Colonic mucosa (tissue), 4 donors: ENCODE measurements around the gene RAB40AL. TPM values are rescaled to one million over a fixed set of nuclear protein-coding genes. Genes with fewer than 3 reads are reported as not detected.
"Not testable (repeated sequence)": the region's sequence is repeated elsewhere in the genome, so short reads cannot be mapped to it uniquely, and the experiment has no call there.

Source experiments
- DNase-seq: peaks from one replicate; pipeline ENCODE4 v3.0.0-alpha.2; 2020
- H3K27ac ChIP-seq: fragments of 200-600 bp; one replicate; pipeline ENCODE4 v1.8.0; 2021
- H3K27me3 ChIP-seq: fragments of 200-600 bp; one replicate; pipeline ENCODE4 v1.8.0; 2021
- H3K36me3 ChIP-seq: fragments of 200-600 bp; one replicate; pipeline ENCODE4 v1.8.0; 2021
- H3K4me1 ChIP-seq: fragments of 200-600 bp; one replicate; pipeline ENCODE4 v1.8.0; 2021; ENCODE audit warnings: mild to moderate bottlenecking
- H3K4me3 ChIP-seq: fragments of 200-600 bp; one replicate; pipeline ENCODE4 v1.8.0; 2021
- H3K9ac ChIP-seq, 2 donors: one replicate each; pipeline ENCODE4 v1.7.0; 2013; ENCODE audit warnings: control low read depth in 2 of 2, low read depth in 2 of 2, low read length in 2 of 2
- H3K9me3 ChIP-seq: fragments of 200-600 bp; one replicate; pipeline ENCODE4 v1.8.0; 2021
- intact Hi-C: fragments of 100-400 bp; cut with DNase I; formaldehyde crosslinking; loops from one replicate; pipeline ENCODE4 v1.14.1; 2022
- total RNA-seq, 2 donors: library from RNA; stranded (reverse); fragmentation: NEBNext Ultra II Directional in 1 of 2; extraction: Animal tissue kit (Norgen Biotek cat#: 25700) in 1 of 2; gene quantifications; one replicate each; pipeline ENCODE4 v1.2.1, GENCODE V29; 2021
- TF ChIP-seq, protein P1 (sequence below): fragments of 200-600 bp; IDR thresholded peaks from one replicate; pipeline ENCODE4 v1.8.0; 2022; ENCODE audit warnings: antibody characterized with exemption, mild to moderate bottlenecking
- donor health status: healthy.
- donor health status: DM: no; HTN: no; CAD: no.
- donor health status: DM: no; HTN: no; CAD: no.

Gene RAB40AL
- total RNA-seq, 2 donors from 2014 or later, result 0.74 TPM; not detected in 1

DNA sequence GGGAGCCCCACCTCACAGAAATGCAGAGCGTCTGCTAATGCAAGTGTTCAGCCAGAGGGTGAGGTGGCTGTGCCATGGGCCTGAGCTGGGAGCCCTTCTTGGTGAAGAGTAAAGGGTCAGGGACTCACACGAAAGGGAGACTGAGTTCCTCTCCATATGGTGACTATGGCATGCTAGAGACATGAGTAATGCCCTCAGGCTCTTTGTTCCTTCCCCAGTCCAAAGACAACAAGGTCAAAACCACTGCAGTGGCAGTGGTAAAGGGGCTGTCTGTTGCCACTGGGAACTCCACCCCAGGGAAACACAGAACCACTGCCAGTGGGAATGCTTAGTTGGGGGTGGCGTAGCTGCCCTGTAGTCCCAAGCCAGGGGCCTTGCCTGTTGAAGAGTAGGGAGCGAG is 22.4 kb downstream of the RAB40AL start:
- TF ChIP-seq, protein P1, sequence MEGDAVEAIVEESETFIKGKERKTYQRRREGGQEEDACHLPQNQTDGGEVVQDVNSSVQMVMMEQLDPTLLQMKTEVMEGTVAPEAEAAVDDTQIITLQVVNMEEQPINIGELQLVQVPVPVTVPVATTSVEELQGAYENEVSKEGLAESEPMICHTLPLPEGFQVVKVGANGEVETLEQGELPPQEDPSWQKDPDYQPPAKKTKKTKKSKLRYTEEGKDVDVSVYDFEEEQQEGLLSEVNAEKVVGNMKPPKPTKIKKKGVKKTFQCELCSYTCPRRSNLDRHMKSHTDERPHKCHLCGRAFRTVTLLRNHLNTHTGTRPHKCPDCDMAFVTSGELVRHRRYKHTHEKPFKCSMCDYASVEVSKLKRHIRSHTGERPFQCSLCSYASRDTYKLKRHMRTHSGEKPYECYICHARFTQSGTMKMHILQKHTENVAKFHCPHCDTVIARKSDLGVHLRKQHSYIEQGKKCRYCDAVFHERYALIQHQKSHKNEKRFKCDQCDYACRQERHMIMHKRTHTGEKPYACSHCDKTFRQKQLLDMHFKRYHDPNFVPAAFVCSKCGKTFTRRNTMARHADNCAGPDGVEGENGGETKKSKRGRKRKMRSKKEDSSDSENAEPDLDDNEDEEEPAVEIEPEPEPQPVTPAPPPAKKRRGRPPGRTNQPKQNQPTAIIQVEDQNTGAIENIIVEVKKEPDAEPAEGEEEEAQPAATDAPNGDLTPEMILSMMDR, result no peak
- Histone ChIP-seq H3K4me1 (no peaks in the 10 kb centered on the region), H3K9ac (no peak overlapping the region), H3K36me3 (no peaks in the 10 kb centered on the region), H3K4me3 (no peak overlapping the region), H3K9me3 (no peaks in the 10 kb centered on the region), H3K27ac (no peak overlapping the region), H3K27me3 (no peaks in the 10 kb centered on the region)
- intact Hi-C loops, result loop anchor here (10.0 kb wide), 1 partner anchor 195 kb away; no protein-coding TSS in a partner anchor
- DNase-seq, result no peak

DNA sequence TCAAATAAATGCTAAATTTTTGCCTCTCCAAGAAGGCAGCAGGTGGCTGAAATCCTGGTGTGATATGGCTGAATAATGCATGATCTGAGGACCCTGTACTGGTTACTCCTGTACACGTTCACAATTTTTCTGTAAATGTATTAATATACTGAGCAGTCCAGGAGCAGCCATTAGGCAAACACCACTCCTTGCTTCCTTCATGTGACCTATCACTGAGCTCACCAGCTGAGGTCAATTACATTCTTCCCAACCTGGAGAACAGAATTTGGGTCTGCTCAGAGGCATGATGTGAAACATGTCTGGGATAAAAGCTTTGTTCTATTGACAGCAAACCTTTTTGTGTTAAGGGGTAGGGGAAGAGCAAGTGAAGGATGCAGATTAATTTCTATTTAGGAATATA is 26.9 kb downstream of the RAB40AL start:
- no peak overlapping the region for H3K4me3 ChIP-seq
- H3K9ac ChIP-seq, result no peak overlapping the region
- H3K36me3 ChIP-seq, result no peaks in the 10 kb centered on the region
- TF ChIP-seq, protein P1, result no peak
- H3K27me3 ChIP-seq, result no peaks in the 10 kb centered on the region
- no peaks in the 10 kb centered on the region for H3K9me3 ChIP-seq
- H3K27ac ChIP-seq, result no peak overlapping the region
- DNase-seq, result no peak
- intact Hi-C loops, result no loop called here
- H3K4me1 ChIP-seq, result no peaks in the 10 kb centered on the region

DNA sequence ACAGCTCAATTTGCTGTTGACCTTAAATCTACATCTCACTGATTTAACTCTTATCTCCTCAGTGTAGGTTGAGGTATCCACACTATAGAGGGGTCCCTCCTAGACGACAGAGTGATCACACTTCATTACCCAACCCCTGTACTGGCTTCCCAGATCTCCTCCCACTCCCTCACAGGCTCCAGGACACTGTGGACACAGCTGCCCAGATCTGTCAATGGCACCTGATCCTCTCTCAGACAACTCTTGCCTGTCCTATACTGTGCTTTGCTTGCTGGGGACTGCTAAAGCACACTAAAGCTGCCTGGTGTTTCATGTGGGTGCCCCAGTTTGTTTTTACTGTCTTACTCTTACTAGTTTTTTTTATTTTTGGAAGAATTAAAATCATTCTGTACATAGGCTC is 27.9 kb downstream of the RAB40AL start:
- Histone ChIP-seq H3K9me3 (no peaks in the 10 kb centered on the region), H3K4me3 (no peak overlapping the region), H3K4me1 (no peaks in the 10 kb centered on the region), H3K27me3 (no peaks in the 10 kb centered on the region), H3K9ac (no peak overlapping the region), H3K27ac (no peak overlapping the region), H3K36me3 (no peaks in the 10 kb centered on the region)
- intact Hi-C loops, result no loop called here
- TF ChIP-seq, protein P1, result no peak
- no peak for DNase-seq

DNA sequence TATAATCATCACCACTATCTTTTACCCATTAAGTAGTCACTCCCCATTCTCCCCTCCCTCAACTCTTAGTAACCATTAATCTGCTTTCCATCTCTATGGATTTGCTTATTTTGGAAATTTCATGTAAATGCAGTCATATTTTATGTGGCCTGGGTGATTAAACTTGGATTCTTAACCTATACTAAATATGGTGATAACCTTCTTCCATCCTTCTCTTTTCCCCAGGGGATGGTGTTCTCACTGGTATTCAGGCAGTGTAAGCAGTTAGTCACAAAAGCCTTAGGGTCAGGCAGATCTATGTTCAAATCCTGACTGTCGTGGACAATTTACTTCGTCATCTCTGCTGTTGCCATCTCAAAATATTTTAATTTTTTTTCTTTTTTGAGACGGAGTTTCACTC is 29.6 kb downstream of the RAB40AL start:
- Histone ChIP-seq H3K27me3 (no peaks in the 10 kb centered on the region), H3K36me3 (no peaks in the 10 kb centered on the region), H3K4me1 (no peaks in the 10 kb centered on the region), H3K9ac (no peak overlapping the region), H3K9me3 (no peaks in the 10 kb centered on the region), H3K4me3 (no peak overlapping the region), H3K27ac (no peak overlapping the region)
- no peak for DNase-seq
- intact Hi-C loops, result no loop called here
- TF ChIP-seq, protein P1, result no peak

DNA sequence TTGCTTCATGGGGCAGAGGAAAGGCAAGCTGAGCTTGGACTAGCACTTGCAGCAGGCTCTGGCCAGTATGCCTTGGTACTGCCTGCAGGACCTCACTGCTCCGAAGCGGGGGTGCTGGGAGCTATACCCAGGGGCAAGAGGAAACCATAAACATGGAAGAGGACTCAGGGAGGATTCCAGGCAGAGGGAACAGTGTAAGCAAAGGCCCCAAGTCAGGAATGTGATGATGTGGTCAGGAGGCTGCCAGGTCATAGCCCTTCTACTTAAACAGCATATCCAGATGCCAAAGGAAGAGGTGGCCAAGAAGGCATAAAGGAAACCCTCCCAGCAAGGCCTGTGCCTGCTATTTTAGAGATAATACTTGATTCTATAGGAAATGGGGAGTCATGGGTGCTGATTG is 31.1 kb downstream of the RAB40AL start:
- no peak overlapping the region for H3K4me3 ChIP-seq
- H3K9ac ChIP-seq, result no peak overlapping the region
- no peaks in the 10 kb centered on the region for H3K36me3 ChIP-seq
- H3K27me3 ChIP-seq, result no peaks in the 10 kb centered on the region
- intact Hi-C loops, result no loop called here
- no peak for DNase-seq
- TF ChIP-seq, protein P1, result no peak
- H3K27ac ChIP-seq, result no peak overlapping the region
- H3K4me1 ChIP-seq, result no peaks in the 10 kb centered on the region
- no peaks in the 10 kb centered on the region for H3K9me3 ChIP-seq

DNA sequence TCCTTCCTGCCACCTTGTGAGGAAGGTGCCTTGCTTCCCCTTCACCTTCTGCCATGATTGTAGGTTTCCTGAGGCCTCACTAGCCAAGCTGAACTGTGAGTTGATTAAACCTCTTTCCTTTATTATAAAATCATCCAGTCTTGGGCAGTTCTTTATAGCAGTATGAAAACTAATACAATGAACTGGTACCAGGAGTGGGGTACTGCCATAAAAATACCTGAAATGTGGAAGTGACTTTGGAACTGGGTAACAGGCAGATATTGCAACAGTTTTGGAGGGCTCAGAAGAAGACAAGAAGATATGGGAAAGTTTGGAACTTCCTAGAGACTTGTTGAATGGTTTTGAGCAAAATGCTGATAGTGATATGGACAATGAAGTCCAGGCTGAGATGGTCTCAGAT is 34.5 kb downstream of the RAB40AL start:
- H3K27ac ChIP-seq, H3K4me1 ChIP-seq, H3K36me3 ChIP-seq, H3K27me3 ChIP-seq, H3K4me3 ChIP-seq, H3K9ac ChIP-seq, DNase-seq, H3K9me3 ChIP-seq, intact Hi-C loops: not testable (repeated sequence)
